ENCODE results near the gene LRMDA.

The LRMDA gene

DNA sequence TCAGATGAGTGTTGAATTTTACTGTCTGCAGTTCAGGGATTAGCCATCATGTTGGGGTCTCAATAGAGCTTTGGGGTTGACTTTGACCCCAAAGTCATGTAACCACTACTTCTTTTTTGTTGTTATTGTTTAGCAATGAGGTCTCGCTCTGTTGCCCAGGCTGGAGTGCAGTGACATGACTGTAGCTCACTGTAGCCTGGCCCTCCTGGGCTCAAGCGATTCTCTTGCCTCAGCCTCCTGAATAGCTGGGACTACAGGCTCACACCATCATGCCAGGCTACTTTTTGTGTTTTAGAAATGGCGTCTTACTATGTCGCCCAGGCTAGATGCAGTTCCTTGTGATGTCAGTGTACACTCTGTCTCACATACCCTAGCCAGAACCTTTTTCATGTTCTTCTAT is 598.4 kb downstream of the LRMDA start:
- no peak for DNase-seq (ENCODE audit: low spot score)

DNA sequence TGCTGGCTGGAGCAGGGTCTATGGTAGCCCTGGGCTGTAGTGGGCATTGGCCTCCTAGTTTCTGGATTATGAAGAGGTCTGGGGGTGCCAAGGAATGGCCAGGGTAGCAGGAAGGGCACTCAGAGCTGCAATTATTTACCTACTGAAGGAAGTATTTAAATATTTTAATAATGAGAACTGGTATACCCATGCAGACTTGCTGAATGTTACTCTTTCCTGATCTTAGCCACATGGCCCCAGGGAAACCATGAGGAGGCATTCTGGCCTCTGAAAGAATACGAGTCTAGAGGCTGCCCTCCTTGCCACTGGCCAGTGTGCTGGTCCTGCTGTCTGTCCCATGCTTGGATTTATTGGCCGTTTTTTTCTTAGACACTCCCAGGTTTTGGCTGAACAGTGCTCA is 599.7 kb downstream of the LRMDA start:
- DNase-seq (ENCODE audit: low spot score), result no peak

GRCh38 chr10:76031769-76032699 is 600.6 kb downstream of the LRMDA start:
- DNase-seq (ENCODE audit: low spot score), result no peak

GRCh38 chr10:76032700-76033039 is 601.2 kb downstream of the LRMDA start:
- no peak for DNase-seq (ENCODE audit: low spot score)

DNA sequence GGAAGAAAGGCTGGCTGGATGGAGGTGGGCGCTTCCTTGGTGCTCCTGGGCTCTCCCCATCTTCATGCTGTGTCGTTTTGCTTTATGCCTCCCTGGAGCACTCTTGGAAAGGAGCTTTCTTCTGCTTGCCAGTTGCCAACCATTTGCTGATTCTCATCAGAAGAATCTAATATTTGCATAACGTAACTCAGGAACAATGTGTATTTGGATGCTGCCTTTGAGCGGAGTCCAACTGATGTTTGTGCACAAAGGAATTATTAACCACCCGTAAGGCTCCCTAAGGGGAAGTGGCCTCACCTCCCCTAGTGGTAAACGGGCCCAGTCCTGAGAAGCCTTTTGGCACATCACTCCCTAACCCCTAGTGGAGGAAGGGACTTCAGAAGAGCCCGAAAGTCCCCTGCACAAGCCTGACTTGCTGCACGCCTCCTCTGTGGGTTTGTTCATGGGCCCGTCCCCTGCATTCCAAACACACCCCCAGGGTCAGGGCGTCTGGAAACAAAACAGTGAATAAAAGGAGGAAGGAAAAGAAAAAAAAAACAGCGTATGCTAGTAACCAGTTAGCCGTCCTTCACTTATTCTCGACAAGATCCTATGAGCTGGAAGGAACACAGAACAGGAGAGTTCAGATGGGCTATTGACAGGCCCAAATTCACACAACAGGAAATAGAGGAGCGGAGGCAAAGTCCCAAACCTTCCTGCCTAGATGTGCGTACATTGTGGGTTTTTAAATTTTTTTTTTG is 602.2 kb downstream of the LRMDA start:
- no peak for DNase-seq (ENCODE audit: low spot score)

DNA sequence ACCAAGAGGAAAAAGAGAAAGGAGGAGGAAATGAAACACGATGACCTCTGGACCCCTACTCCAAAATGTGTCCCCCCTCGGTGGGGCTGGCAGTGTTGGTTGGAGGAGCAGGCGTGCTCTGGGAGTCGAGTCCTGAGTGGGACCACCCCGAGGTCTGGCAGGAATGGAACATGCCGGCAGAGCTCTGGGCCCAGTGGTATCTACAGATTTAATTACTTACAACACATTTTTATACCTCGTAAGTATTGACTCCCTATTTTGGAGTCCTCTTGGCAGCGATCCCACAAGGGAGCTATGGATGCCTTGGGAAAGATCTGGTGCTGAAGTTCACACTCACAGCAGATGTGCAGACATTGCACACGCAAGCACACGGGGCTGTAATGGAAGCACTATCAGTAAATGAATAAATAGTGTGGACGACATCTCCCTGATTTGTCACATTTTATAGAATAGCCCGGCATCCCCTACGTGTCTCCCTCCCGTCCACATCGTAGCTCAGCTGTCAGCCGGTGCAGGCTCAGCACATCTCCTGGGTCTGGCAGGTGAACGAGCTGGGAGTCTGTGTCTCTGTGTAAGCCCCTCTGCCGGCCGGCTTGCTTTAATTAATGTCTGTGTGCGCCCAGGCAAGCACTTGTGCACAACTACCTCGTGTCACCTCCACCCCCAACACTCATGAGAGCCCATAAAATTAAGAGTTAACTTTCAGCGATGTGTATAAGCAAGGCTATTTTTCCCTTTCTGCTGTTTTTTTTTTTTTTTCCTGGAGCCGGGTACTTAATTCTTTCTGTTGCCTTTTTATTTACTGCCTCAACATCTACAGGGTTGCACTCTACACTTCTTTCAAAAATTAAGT is 603.2 kb downstream of the LRMDA start:
- no peak for DNase-seq (ENCODE audit: low spot score)

DNA sequence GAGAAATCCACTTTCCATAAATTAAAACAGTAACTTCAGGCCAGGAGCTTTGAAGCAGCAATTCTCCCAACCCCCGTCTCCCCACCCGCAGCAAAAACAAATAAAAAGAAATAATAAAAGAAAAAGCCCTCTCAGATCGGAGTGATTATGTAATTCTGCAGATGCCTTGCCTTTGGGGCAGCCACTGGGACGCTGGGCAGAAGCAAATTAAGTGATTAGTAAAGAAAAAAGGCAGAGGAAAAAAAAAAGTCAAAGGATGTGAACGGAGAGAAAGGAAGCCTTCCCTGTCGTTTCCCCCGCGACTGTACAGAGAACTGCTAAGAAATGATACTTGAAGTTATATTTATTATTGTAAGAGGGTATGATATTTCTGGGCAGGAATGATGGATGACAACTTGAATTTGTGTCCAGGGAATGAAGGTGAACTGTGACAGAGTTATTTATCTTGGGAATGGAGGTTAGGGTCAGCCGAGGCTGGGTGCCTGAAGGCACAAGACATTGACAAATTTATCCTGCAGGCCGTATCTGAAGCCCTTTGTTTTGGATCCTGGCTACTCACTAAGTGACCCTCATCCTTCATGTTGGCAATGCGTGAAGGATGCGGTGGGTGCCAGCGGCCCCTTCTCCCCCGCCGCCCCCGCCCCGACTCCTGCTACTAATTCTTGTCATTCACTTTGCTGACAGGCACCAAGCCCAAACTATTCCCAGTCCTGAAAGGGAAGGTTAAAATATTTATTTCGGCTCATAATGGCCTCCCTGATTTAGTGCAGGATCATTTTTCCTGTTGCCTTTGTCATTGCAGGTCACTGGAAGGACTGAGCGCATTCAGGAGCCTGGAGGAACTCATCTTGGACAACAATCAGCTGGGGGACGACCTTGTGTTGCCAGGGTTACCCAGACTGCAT is 604.0 kb downstream of the LRMDA start:
- DNase-seq (ENCODE audit: low spot score), result no peak

GRCh38 chr10:76036111-76036940 is 604.9 kb downstream of the LRMDA start:
- peak; percentile 31 for DNase-seq (ENCODE audit: low spot score)

GRCh38 chr10:76036962-76037361 is 605.5 kb downstream of the LRMDA start:
- DNase-seq (ENCODE audit: low spot score), result no peak

DNA sequence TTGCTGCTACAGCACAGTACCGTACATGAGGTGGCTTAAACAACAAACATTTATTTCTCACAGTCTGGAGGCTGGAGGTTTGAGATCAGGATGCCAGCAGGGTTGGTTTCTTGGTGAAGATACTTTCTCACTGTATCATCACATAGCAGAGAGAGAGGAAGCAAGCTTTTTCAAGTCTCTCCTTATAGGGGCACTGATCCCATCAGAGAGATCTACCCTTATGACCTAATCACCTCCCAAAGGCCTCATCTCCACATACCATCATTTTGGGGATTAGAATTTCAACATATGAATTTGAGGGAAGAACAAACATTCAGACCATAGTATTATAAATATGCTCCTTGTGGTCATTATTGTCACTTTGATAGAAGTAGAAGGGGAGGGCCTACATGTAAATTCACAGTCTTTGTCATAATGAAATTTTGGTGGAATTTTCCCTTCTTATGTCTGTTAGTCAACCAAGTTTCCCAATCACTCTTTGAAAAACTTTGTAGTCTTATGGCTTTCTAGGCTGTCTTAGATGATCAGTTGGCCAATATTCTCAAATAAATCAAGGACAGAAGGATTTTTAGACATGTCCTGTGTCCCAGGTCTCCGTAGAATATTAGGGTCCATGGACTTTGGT is 606.2 kb downstream of the LRMDA start:
- DNase-seq (ENCODE audit: low spot score), result no peak

- no peak for DNase-seq (ENCODE audit: low spot score)
These were observed 607.3 kb downstream of the LRMDA start for GRCh38 chr10:76038696-76039095.

DNA sequence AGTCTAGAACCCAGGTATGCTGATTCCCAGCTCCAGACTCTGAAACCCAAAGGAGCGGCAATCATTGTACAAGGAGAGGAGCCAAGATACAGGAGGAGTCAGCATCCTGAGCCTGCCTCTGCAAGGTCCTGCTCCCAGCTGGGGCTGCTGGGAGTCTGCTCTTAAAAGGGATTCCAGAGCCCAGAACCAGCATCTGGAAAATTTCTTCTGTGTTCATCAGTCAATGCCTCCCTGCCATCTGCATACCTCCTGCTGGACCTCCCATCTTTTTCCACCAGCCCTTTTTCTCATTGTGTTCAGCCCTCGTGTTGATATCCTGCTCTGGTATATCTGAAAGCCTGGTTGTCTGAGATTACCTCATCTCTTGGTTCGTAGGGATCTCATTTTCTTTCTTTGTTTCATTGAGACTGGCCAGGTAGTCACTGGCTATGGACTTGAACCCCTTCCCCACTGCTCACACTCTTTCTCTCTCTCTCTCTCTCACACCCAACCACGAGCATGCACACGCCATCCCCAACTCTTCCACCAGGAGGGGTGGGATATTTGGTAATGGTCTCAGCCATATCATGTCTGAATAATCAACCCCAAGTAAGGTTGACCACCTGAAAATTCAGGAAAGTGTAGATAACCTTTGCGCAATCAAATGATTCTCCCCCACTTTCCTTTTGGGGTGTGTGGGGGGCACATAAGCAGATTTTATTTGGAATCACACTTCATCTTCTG is 608.8 kb downstream of the LRMDA start:
- no peak for DNase-seq (ENCODE audit: low spot score)

- DNase-seq (ENCODE audit: low spot score), result no peak
These were observed 609.4 kb downstream of the LRMDA start for GRCh38 chr10:76040830-76041220.

GRCh38 chr10:76041551-76041950 is 610.1 kb downstream of the LRMDA start:
- no peak for DNase-seq (ENCODE audit: low spot score)

DNA sequence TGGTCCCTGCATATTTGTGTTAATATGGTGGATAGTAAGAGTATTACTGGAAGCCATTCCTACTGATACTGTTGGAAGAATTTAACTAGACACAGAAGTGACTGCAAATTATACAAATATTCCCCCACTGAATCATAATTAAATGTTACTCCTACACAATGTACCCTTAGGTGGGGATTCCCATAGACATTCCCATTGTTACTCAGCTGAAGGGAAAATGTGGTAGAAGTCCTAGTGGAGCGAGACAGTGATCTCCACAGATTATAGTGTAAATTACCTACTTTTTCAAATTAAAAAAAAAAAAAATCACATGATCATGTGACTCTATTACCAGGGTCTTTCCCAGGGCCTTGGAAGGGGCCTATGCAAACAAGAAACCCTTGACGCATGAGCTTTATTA is 611.8 kb downstream of the LRMDA start:
- no peak for DNase-seq (ENCODE audit: low spot score)

- no peak for DNase-seq (ENCODE audit: low spot score)
These were observed 613.3 kb downstream of the LRMDA start for GRCh38 chr10:76044751-76045150.

GRCh38 chr10:76045174-76045573 is 613.8 kb downstream of the LRMDA start:
- no peak for DNase-seq (ENCODE audit: low spot score)

DNA sequence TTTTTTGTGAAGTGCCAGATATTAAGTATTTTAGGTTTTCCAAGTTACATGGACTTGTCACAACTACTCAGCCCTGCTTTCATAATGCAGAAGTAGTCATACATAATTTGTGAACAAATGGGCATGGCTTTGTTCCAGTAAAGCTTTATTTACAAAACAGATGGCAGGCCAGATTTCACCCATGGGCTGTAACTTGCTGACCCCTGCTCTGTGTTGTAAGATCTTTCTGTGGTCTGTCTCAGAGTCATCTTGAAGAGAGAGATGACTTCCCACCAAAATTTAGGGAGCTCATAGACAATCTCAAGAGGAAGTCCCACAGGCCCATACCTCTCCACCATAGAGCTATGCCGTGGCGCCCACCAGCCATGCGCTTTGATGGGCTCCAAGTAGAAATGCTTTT is 616.1 kb downstream of the LRMDA start:
- DNase-seq (ENCODE audit: low spot score), result no peak

DNA sequence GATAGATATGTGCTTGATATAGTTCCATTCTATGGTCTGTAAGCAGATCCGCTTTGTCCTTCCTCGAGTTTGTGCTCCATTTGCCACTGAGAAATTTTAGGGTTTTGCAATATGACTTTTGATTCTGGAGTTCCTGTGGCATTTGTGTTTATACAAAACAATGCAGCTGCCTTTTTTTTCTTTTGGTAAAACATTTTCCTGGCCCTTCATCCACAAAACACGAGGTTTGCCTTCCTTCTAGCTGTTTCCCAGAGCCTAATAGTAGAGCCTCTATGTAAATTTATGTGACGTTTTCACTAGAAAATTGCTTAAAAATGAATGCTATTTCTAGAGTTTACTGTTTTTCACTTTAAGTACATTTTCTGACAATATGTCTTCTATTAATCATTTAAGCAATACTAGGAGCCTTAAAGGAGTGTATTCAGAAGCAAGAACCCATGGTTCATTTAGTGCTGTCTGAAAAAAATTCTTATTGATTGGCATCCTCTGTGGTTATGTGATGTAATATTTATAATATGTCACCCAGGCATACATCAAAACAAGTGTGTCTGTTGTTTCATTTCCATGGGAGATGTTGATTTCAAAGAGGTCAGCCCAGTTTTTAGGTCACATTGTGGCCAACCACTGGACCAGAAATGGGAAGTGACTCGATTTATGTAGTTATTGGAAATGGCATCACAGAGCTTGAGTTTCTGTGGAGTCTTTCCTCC is 618.3 kb downstream of the LRMDA start:
- no peak for DNase-seq (ENCODE audit: low spot score)

All from CD4-positive, alpha-beta T cell treated with Interleukin-2 at 100 ng/mL for 4 hours (primary cell).